ENCODE data around the gene CLEC4M. TPM values are rescaled to one million over a fixed set of nuclear protein-coding genes. Genes with fewer than 3 reads are reported as not detected.

CLEC4M gene
- total and polyA plus RNA-seq, 7 donors, result under 0.01 to 1.4 (median 0.82) TPM; not detected in 4

GRCh38 chr19:7722231-7722651 is 40.8 kb upstream of the CLEC4M start:
- no peak overlapping the region for H3K27ac ChIP-seq
- peaks cover 0 to 11% (median 0%) of the 10 kb centered on the region in 3 donors for H3K27me3 ChIP-seq
- no peaks in the 10 kb centered on the region for H3K4me1 ChIP-seq
- no peak overlapping the region for H3K4me3 ChIP-seq
- no peak for DNase-seq
- TF ChIP-seq EP300 (IDR thresholded peaks at IDR 0.05) (no peak), POLR2AphosphoS5 (IDR thresholded peaks at IDR 0.05) (no peak), CTCF (IDR thresholded peaks at IDR 0.05) (no peak), POLR2A (IDR thresholded peaks at IDR 0.05) (no peak)
- H3K9me3 ChIP-seq, result no peaks in the 10 kb centered on the region
- 61 to 73% methylated on average over 5 of the region's 5 CpGs for WGBS, 2 donors
- intact Hi-C loops (cut with DNase I), result no loop called here
- H3K36me3 ChIP-seq, result no peaks in the 10 kb centered on the region

GRCh38 chr19:7725791-7726190 is 37.3 kb upstream of the CLEC4M start:
- 51 to 64% methylated on average over 2 of the region's 2 CpGs for WGBS, 2 donors
- Histone ChIP-seq H3K27me3 (peaks cover 11 to 40% (median 25%) of the 10 kb centered on the region in 3 donors), H3K36me3 (no peaks in the 10 kb centered on the region), H3K4me1 (peaks cover 0 to 5% (median 2%) of the 10 kb centered on the region in 4 donors), H3K4me3 (no peak overlapping the region), H3K27ac (no peak overlapping the region), H3K9me3 (no peaks in the 10 kb centered on the region)
- DNase-seq, result no peak
- no peak for TF ChIP-seq POLR2A (IDR thresholded peaks at IDR 0.05)
- TF ChIP-seq POLR2AphosphoS5 (IDR thresholded peaks at IDR 0.05), result no peak
- TF ChIP-seq EP300 (IDR thresholded peaks at IDR 0.05), result no peak
- no peak for TF ChIP-seq CTCF (IDR thresholded peaks at IDR 0.05)
- intact Hi-C loops (cut with DNase I), result no loop called here

GRCh38 chr19:7729211-7729610 is 33.8 kb upstream of the CLEC4M start:
- Histone ChIP-seq H3K4me3 (no peak overlapping the region), H3K27ac (no peak overlapping the region), H3K4me1 (peaks cover 0 to 5% (median 2%) of the 10 kb centered on the region in 4 donors), H3K36me3 (no peaks in the 10 kb centered on the region), H3K9me3 (no peaks in the 10 kb centered on the region), H3K27me3 (peaks cover 11 to 54% (median 41%) of the 10 kb centered on the region in 3 donors)
- no peak for DNase-seq
- intact Hi-C loops (cut with DNase I), result no loop called here
- 12 to 17% methylated on average over 16 of the region's 16 CpGs for WGBS, 2 donors
- TF ChIP-seq POLR2A (IDR thresholded peaks at IDR 0.05) (no peak), POLR2AphosphoS5 (IDR thresholded peaks at IDR 0.05) (no peak), CTCF (IDR thresholded peaks at IDR 0.05) (no peak), EP300 (IDR thresholded peaks at IDR 0.05) (no peak)

GRCh38 chr19:7729831-7730285 is 33.2 kb upstream of the CLEC4M start:
- H3K9me3 ChIP-seq, result no peaks in the 10 kb centered on the region
- H3K4me1 ChIP-seq, result peaks cover 0 to 5% (median 2%) of the 10 kb centered on the region in 4 donors
- no peaks in the 10 kb centered on the region for H3K36me3 ChIP-seq
- H3K4me3 ChIP-seq, result no peak overlapping the region
- 6 to 8% methylated on average over 34 of the region's 34 CpGs for WGBS, 2 donors
- intact Hi-C loops (cut with DNase I), result no loop called here
- DNase-seq, result no peak
- H3K27ac ChIP-seq, result no peak overlapping the region
- H3K27me3 ChIP-seq, result peaks cover 11 to 56% (median 41%) of the 10 kb centered on the region in 3 donors
- TF ChIP-seq POLR2A (IDR thresholded peaks at IDR 0.05) (no peak), POLR2AphosphoS5 (IDR thresholded peaks at IDR 0.05) (no peak), EP300 (IDR thresholded peaks at IDR 0.05) (no peak), CTCF (IDR thresholded peaks at IDR 0.05) (no peak)
